Activated CD4-positive, alpha-beta T cell treated with anti-CD3 and anti-CD28 coated beads, Interleukin-2, amount 50 U/mL, for 1 hour (primary cell): ENCODE results near the gene CACNG4.
"Not testable (repeated sequence)": the region's sequence is repeated elsewhere in the genome, so short reads cannot be mapped to it uniquely, and the experiment has no call there.

Experiments used
- DNase-seq: peaks from one replicate; pipeline ENCODE4 v3.0.0-alpha.2; 2020

CACNG4 gene

GRCh38 chr17:66966298-66966697, 1.8 kb downstream of the CACNG4 start:
- no peak for DNase-seq

GRCh38 chr17:66966704-66967418, 2.4 kb downstream of the CACNG4 start:
- DNase-seq: no peak

GRCh38 chr17:66967837-66968543, 3.5 kb downstream of the CACNG4 start:
- DNase-seq: no peak

- DNase-seq: no peak
Measured at GRCh38 chr17:66968916-66969315, 4.4 kb downstream of the CACNG4 start.

GRCh38 chr17:66970140-66970539, 5.6 kb downstream of the CACNG4 start:
- DNase-seq: no peak

- no peak for DNase-seq
Measured at GRCh38 chr17:66970797-66971196, 6.3 kb downstream of the CACNG4 start.

GRCh38 chr17:66971264-66971663, 6.8 kb downstream of the CACNG4 start:
- no peak for DNase-seq

GRCh38 chr17:66971730-66972441, 7.4 kb downstream of the CACNG4 start:
- DNase-seq: no peak

GRCh38 chr17:66972442-66972830, 7.9 kb downstream of the CACNG4 start:
- DNase-seq: not testable (repeated sequence)

GRCh38 chr17:66975188-66975587, 10.7 kb downstream of the CACNG4 start:
- no peak for DNase-seq

- DNase-seq: no peak
Measured at GRCh38 chr17:66975614-66976378, 11.3 kb downstream of the CACNG4 start.

GRCh38 chr17:66976379-66976663, 11.8 kb downstream of the CACNG4 start:
- DNase-seq: no peak

GRCh38 chr17:66976781-66977201, 12.3 kb downstream of the CACNG4 start:
- DNase-seq: no peak

GRCh38 chr17:66978514-66979061, 14.1 kb downstream of the CACNG4 start:
- DNase-seq: no peak

- no peak for DNase-seq
Measured at GRCh38 chr17:66980896-66981295, 16.4 kb downstream of the CACNG4 start.

GRCh38 chr17:66981983-66982508, 17.5 kb downstream of the CACNG4 start:
- no peak for DNase-seq

GRCh38 chr17:66983414-66984021, 19.0 kb downstream of the CACNG4 start:
- DNase-seq: no peak

GRCh38 chr17:66984730-66985129, 20.2 kb downstream of the CACNG4 start:
- no peak for DNase-seq

- DNase-seq: no peak
Measured at GRCh38 chr17:66985338-66986237, 21.1 kb downstream of the CACNG4 start.

GRCh38 chr17:66986659-66987058, 22.2 kb downstream of the CACNG4 start:
- DNase-seq: no peak

GRCh38 chr17:66987059-66987616, 22.6 kb downstream of the CACNG4 start:
- no peak for DNase-seq
